SK-N-DZ (cell line): ENCODE measurements around the gene AMIGO2.
"Not testable (repeated sequence)": the region's sequence is repeated elsewhere in the genome, so short reads cannot be mapped to it uniquely, and the experiment has no call there.

Source experiments
- DNase-seq: peaks from one replicate; pipeline ENCODE4 v3.0.0-alpha.2; 2015; ENCODE audit warnings: low spot score

AMIGO2 gene

DNA sequence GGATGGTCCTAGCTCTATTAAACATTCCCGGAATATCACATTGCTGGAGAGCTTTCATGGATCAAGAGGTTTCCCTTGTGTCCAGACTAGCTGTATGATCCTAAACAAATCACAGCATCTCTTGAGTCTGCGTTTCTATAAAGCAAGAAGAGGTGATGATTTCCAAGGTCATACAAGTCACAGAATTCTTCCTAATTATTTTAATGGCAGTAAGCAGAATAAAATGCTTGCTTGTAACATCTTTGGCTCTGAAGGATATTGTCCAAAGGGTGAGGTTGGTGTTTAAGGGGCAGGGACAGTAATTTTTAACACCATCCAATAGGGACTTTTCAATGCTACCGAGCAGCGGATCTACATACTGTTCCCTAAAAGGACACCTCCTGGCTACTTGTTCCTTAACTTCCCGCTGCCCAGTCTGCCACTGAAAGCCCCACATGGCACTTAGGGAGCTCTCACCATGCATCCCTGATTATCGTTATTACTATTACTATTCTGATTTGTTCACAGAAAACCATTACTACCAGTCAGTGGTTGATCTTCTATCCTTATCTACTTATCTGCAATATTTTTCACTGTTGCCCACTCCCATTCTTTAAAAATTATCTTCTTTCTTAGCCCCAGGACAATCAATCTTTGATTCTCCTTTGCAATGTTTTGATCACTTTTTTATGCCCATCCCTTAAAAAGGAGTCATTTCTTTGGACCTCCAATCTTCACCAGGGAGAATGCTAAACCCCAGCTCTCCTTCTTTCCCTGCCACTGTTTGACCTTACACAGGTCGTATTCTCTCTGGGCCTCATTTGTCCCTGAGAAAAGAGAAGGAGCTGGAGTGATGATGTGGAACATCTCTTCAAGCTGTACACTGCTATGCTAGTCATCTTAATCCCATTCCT, 4.3 kb downstream of the AMIGO2 start:
- no peak for DNase-seq

- DNase-seq: no peak
Measured at GRCh38 chr12:47074757-47075156, 5.0 kb downstream of the AMIGO2 start.

GRCh38 chr12:47073951-47074350, 5.8 kb downstream of the AMIGO2 start:
- DNase-seq: no peak

DNA sequence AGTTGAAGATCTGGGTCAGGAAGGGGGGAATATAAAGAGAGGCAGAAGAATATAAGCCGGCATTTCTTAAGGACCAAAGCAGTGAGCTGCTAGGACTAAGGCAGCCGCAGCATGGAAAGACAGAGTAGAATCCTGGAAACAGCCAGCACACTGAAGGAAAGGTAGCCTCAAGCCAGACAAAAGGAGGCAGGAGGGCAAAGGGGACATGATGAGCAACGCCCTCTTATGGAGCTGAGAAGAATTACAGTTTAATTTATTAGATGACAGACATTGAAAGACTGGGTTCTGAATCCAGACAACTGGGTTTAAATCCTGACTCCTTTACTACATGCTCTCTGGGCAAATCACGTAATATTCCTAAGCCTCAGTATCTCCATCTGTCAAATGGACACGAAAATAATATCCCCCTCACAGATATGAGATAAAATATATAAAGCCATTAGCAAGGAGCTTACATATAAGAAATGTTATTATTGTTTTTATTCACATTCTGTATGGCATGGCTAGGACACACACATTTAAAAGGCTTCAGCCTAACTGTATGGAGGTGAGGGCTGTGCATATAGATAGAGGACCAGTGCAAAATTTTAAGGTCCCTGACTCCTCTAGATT, 8.4 kb downstream of the AMIGO2 start:
- DNase-seq: no peak

DNA sequence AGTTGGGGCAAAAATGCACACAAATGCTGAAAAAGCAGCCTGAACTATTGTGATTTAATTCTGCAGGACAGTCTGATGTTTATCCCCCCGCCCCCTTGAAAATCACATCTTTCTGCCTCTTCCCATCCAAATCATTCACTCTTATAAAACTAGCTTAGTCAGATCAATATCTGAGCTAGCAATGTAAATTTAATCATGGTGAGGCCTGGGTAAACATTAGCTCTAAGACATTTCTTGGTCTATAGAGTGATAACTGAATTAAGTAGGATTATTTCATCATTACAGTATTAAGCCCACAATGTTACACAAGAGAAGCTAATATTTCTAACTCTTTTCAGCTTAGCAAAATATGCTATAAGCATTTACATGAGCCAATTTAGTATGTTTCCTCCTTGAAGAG, 9.4 kb downstream of the AMIGO2 start:
- no peak for DNase-seq

GRCh38 chr12:47068539-47068938, 11.2 kb downstream of the AMIGO2 start:
- DNase-seq: no peak

DNA sequence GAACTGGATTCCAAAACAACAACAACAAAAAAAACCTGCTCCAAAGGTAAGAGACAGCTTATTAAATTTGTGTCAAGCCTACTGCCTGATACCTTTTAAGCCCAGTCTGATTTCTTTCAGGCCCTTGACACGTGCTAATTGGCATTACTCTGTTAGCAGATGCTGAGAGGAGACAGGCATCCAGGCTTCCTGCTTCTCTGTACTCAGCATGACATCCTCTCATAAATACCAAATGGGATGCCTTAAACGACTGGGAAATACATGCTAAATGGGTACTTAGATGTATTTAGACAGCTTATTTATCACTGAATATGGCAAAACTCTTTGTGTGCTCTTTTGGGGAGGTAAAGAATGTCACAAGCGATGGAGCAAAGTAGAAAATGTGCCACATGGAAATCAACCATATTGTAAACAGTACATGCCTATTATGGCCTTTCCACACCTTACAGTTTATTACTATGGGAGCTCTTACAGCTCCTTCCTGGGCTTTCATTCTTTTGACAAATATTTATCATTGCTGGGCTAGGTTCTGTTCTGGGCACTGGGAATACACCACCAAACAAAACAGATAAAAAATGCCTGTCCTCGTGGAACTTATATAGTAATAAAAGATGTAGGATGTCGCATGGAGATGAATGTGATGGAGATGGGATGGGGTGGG, 11.9 kb downstream of the AMIGO2 start:
- DNase-seq: no peak

GRCh38 chr12:47067176-47067575, 12.6 kb downstream of the AMIGO2 start:
- no peak for DNase-seq

- DNase-seq: no peak
Measured at GRCh38 chr12:47066278-47067025, 13.3 kb downstream of the AMIGO2 start.

GRCh38 chr12:47065546-47065945, 14.2 kb downstream of the AMIGO2 start:
- DNase-seq: no peak

DNA sequence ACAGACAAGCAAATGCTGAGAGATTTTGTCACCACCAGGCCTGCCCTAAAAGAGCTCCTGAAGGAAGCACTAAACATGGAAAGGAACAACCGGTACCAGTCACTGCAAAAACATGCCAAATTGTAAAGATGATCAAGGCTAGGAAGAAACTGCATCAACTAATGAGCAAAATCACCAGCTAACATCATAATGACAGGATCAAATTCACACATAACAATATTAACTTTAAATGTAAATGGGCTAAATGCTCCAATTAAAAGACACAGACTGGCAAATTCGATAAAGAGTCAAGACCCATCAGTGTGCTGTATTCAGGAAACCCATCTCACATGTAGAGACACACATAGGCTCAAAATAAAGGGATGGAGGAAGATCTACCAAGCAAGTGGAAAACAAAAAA, 21.1 kb downstream of the AMIGO2 start:
- not testable (repeated sequence) for DNase-seq

GRCh38 chr12:47056944-47057343, 22.8 kb downstream of the AMIGO2 start:
- not testable (repeated sequence) for DNase-seq

DNA sequence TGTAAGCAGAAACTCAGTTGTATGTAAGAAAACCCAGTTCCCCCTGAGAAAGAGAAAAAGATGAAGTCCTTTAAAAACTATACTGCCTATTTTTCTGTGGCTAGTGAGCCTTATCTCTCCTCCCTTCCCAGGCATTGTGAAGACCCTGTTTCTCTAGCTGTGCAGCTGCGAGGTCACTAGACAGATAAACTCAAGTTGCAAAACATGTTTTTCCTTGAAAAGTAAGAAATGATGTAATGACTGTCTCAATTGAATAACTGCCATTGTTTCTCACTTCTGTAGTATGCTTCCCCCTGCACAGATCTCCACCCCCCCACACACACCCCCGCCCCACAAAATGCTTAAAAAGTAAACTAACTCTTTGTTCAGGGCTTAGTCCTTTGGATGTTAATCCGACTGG, 23.9 kb downstream of the AMIGO2 start:
- DNase-seq: not testable (repeated sequence)

- no peak for DNase-seq
Measured at GRCh38 chr12:47054659-47055058, 25.1 kb downstream of the AMIGO2 start.

- DNase-seq: no peak
Measured at GRCh38 chr12:47053961-47054360, 25.8 kb downstream of the AMIGO2 start.

- no peak for DNase-seq
Measured at GRCh38 chr12:47052274-47052673, 27.5 kb downstream of the AMIGO2 start.

- DNase-seq: not testable (repeated sequence)
Measured at GRCh38 chr12:47051291-47051690, 28.5 kb downstream of the AMIGO2 start.

DNA sequence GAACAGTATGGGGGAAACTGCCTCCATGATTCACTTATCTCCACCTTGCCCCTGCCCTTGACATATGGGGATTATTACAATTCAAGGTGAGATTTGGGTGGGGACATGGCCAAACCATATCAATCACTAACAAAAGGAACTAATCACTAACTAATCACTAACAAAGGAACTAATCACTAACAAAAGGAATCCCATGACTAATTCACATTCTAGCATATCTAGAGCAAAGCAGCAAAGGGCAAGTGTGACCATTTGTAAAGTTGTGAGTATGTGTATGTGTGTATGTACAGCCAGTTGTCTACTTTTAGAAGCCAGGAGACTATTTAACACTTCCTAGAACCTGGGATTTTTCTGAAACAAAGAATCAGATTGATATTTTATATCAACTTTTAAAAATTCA, 31.2 kb downstream of the AMIGO2 start:
- no peak for DNase-seq

- no peak for DNase-seq
Measured at GRCh38 chr12:47041327-47041726, 38.4 kb downstream of the AMIGO2 start.

GRCh38 chr12:47039756-47040155, 40.0 kb downstream of the AMIGO2 start:
- DNase-seq: no peak

DNA sequence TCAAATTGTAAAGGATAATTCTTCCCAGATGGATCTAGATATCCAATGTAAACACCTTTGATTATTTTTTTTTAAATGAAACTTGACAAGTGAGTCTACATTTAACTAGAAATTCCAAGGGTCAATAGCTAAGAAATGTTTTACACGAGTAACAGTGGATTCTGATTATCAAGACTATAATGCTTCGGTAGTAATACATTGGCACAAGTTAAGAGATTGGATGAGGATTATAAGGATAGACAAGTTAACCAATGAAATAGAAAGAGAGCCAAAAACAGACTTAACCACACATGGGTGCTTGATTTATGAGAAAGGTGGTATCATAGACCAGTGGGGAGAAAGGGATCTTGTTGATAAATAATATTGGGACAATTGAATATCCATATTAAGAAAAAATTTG, 40.7 kb downstream of the AMIGO2 start:
- DNase-seq: no peak

DNA sequence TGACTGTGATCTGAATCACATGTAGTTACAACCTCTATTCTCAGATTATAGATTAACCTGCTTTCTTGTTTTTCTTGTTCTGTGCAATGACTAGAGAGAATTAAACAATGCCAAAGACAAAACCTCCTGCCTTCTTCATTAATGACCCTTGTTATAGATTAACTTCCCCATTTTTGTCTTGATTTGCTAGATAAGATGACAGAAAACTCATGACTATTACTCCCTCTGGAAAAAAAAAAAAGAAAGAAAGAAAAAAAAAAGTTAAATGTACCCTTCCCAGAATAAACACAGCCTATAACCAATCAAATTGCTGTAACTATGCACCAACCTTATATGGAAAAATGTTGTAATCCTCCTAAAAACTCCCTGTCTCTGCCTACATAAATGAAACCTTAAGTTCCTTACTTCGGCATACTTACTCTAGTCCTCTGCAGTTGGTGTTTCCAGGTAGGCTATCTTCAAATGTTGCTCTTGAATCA, 41.5 kb downstream of the AMIGO2 start:
- no peak for DNase-seq
